Upper lobe of left lung (tissue), 6 donors: ENCODE results near the gene OFD1. TPM values are rescaled to one million over a fixed set of nuclear protein-coding genes. Genes with fewer than 3 reads are reported as not detected.
A peak's percentile ranks its signal among the peaks of the same experiment; 100 is the strongest.

Experiments used
- ATAC-seq, 2 donors: fragments of 200-7000 bp; cut with Tn5 transposase; one replicate each; pipeline ENCODE4 v1.9.1; 2022; ENCODE audit warnings: mild to moderate bottlenecking in 2 of 2, moderate library complexity in 2 of 2; ENCODE audit not compliant: low FRiP score in 2 of 2
- DNase-seq, 2 donors: peaks; one replicate each; pipeline ENCODE4 v3.0.0-alpha.2; 2019 to 2020
- H3K27ac ChIP-seq, 4 donors: fragments of 200-600 bp; sonication (generic); one replicate each; pipeline ENCODE4 v1.5.1; 2016 to 2019
- H3K27me3 ChIP-seq, 4 donors: fragments of 200-600 bp; sonication (generic); one replicate each; pipeline ENCODE4 v1.5.1; 2017 to 2019
- H3K36me3 ChIP-seq, 4 donors: fragments of 200-600 bp; sonication (generic); one replicate each; pipeline ENCODE4 v1.5.1; 2016 to 2019
- H3K4me1 ChIP-seq, 4 donors: fragments of 200-600 bp; sonication (generic); one replicate each; pipeline ENCODE4 v1.5.1; 2018 to 2019
- H3K4me3 ChIP-seq, 4 donors: fragments of 200-600 bp; sonication (generic); one replicate each; pipeline ENCODE4 v1.5.1; 2017 to 2019; ENCODE audit warnings: mild to moderate bottlenecking in 2 of 4, moderate library complexity in 1 of 4
- H3K9me3 ChIP-seq, 4 donors: fragments of 200-600 bp; sonication (generic); one replicate each; pipeline ENCODE4 v1.5.1; 2018 to 2019
- EP300 ChIP-seq, 4 donors: sonication (generic); formaldehyde crosslinking; IDR thresholded peaks; one replicate each; pipeline ENCODE4 v1.5.1; 2017; ENCODE audit warnings: antibody characterized with exemption in 4 of 4, control low read depth in 2 of 4
- POLR2A ChIP-seq, 4 donors: fragments of 450-650 bp; IDR thresholded peaks; one replicate each; pipeline ENCODE4 v1.5.1; 2016 to 2017; ENCODE audit warnings: antibody characterized with exemption in 4 of 4, mild to moderate bottlenecking in 2 of 4
- POLR2AphosphoS5 ChIP-seq, 2 donors: sonication (generic); formaldehyde crosslinking; IDR thresholded peaks; one replicate each; pipeline ENCODE4 v1.5.1; 2017; ENCODE audit warnings: antibody characterized with exemption in 2 of 2
- WGBS, 2 donors: methylation state at CpG; one replicate each; pipeline ENCODE4 v1.1.5; 2017 to 2018; 5-methylcytosine and 5-hydroxymethylcytosine counted together
- total RNA-seq, 6 donors: library from RNA; depleted of rRNA in 4 of 6; stranded (reverse); fragments of >200 nt in 4 of 6; gene quantifications; one replicate each; pipeline versions ENCODE4 v1.1.0 to v1.2.1, GENCODE V29; 2016 to 2021
- TF ChIP-seq, protein P1 (sequence below), 6 experiments: fragments of 450-650 bp in 4 of 6; fragments of 200-600 bp in 2 of 6; sonication (generic) in 2 of 6; IDR thresholded peaks; one replicate each; pipeline ENCODE4 v1.5.1; 2016 to 2019; ENCODE audit warnings: antibody characterized with exemption in 6 of 6
- donor health status: DM: no; HTN: no; CAD: no; lungs with moderate emphysema.
- donor health status: DM: no; HTN: yes; CAD: no; lungs with severe emphysema.

The OFD1 gene, protein sequence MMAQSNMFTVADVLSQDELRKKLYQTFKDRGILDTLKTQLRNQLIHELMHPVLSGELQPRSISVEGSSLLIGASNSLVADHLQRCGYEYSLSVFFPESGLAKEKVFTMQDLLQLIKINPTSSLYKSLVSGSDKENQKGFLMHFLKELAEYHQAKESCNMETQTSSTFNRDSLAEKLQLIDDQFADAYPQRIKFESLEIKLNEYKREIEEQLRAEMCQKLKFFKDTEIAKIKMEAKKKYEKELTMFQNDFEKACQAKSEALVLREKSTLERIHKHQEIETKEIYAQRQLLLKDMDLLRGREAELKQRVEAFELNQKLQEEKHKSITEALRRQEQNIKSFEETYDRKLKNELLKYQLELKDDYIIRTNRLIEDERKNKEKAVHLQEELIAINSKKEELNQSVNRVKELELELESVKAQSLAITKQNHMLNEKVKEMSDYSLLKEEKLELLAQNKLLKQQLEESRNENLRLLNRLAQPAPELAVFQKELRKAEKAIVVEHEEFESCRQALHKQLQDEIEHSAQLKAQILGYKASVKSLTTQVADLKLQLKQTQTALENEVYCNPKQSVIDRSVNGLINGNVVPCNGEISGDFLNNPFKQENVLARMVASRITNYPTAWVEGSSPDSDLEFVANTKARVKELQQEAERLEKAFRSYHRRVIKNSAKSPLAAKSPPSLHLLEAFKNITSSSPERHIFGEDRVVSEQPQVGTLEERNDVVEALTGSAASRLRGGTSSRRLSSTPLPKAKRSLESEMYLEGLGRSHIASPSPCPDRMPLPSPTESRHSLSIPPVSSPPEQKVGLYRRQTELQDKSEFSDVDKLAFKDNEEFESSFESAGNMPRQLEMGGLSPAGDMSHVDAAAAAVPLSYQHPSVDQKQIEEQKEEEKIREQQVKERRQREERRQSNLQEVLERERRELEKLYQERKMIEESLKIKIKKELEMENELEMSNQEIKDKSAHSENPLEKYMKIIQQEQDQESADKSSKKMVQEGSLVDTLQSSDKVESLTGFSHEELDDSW
- 10 to 100 TPM; 19.2 to 98.5 (median 37.0) TPM for total RNA-seq

DNA sequence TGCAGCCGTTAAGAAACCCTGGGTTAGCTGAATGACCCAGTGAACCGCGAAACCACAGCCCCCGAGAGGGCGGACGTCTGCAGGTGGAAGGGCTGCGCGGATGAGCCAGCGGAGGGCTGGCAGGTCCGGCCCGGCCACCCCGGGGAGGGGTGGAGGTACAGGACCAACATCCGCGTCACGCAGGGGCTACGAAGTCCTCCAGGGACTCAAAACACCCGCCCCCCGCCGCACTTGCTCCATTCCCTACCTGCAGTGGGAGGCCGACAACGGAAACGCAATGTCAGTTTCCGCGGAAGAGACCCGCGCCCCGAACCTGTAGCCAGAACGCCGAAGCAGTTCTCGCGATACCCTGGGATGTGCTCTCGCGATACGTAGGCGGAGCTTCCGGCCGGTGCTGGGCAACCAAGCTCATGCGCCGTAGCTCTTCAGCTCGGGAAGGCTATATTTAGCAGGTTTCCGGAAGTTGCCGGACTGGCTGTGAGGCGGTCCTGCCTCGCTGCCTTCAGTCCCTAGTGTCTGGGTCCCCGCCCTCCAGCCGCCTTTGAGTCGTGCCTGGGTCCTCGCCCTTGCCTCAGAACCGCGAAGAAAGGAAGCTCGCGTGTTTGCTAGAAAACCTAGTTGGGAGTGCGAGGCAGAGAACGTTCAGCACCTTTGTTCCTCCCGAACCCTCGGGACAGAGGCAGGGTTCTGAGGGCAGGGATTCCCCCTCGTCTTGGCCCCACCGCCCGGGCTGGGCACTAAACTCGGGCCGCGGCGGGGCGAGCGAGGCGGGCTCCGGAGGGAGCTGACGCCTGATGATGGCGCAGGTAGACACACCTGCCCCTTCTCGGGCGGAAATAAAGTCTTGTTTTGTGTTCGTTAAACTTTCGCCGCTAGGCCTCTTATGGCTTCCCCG lies at the start of gene OFD1, which contains the start of gene TRAPPC2:
Gene OFD1 (plus strand): TSS at position 471 of the 895 bp plus-strand sequence. CDS start 324 bp downstream, at position 795.
Gene TRAPPC2 (minus strand): TSS at position 343 of the 895 bp plus-strand sequence. CDS start 14,657 bp downstream, outside the sequence.
- Histone ChIP-seq H3K4me3 (peak within 1 kb of the TSS; percentile 48 to 76 (median 70)), H3K4me1 (peaks cover 0 to 17% (median 5%) of the 10 kb centered on the region in 4 donors), H3K27ac (peak within 1 kb of the TSS; percentile 85 to 92 (median 90)), H3K36me3 (peaks cover 0 to 6% (median 0%) of the 10 kb centered on the region in 4 donors), H3K9me3 (peaks cover 0 to 3% (median 0%) of the 10 kb centered on the region in 4 donors), H3K27me3 (no peaks in the 10 kb centered on the region)
- TF ChIP-seq, protein P1, sequence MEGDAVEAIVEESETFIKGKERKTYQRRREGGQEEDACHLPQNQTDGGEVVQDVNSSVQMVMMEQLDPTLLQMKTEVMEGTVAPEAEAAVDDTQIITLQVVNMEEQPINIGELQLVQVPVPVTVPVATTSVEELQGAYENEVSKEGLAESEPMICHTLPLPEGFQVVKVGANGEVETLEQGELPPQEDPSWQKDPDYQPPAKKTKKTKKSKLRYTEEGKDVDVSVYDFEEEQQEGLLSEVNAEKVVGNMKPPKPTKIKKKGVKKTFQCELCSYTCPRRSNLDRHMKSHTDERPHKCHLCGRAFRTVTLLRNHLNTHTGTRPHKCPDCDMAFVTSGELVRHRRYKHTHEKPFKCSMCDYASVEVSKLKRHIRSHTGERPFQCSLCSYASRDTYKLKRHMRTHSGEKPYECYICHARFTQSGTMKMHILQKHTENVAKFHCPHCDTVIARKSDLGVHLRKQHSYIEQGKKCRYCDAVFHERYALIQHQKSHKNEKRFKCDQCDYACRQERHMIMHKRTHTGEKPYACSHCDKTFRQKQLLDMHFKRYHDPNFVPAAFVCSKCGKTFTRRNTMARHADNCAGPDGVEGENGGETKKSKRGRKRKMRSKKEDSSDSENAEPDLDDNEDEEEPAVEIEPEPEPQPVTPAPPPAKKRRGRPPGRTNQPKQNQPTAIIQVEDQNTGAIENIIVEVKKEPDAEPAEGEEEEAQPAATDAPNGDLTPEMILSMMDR (IDR thresholded peaks at IDR 0.05), result peak in 1 of 6 experiments; percentile 27
- TF ChIP-seq POLR2A (IDR thresholded peaks at IDR 0.05) (peak in 3 of 4 donors; percentile 87 to 97 (median 95)), EP300 (IDR thresholded peaks at IDR 0.05) (no peak), POLR2AphosphoS5 (IDR thresholded peaks at IDR 0.05) (peak; percentile 85 to 98)
- 0 to 1% methylated on average over 1 to 70 of the region's 75 CpGs for WGBS, 2 donors
- peak; percentile 92 to 96 for DNase-seq
- ATAC-seq, result peak; percentile 99

DNA sequence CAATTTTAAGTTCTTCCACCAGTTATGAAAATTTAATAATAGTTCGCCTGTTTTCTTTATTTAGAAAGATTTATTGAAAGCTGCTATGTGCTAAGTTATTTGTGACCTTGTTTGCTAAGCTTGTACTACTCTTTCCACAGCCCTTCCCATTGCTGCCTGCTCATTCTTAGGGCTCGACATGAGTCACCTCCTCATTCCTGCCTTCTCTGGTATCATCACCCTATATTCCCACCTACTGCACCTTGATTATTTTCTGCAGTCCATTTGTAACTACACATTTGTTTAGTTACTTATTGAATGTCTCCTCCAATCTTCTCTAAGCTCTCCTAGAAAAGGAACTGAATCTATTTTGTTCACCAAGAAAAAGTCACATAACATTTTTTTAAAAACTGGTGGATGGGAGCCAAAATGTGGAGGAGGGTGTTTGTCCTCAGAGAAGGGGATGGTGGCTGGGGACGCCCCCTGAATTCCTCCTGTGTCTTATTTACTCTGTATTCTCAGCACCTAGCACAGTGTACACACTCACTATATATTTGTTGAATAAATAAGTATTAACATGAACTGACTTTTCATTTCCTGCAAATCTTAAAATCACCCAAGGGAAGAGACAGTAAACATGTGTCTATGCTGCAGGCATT lies 49.3 kb upstream of the OFD1 start:
- TF ChIP-seq EP300 (IDR thresholded peaks at IDR 0.05), result no peak
- no peak for TF ChIP-seq POLR2AphosphoS5 (IDR thresholded peaks at IDR 0.05)
- no peak for TF ChIP-seq POLR2A (IDR thresholded peaks at IDR 0.05)
- TF ChIP-seq, protein P1 (IDR thresholded peaks at IDR 0.05), result no peak
- no peak for ATAC-seq
- Histone ChIP-seq H3K4me3 (no peak overlapping the region), H3K9me3 (no peaks in the 10 kb centered on the region), H3K27me3 (no peaks in the 10 kb centered on the region), H3K36me3 (no peaks in the 10 kb centered on the region), H3K27ac (no peak overlapping the region), H3K4me1 (peaks cover 0 to 12% (median 0%) of the 10 kb centered on the region in 4 donors)
- WGBS, 2 donors, result 37 to 55% methylated on average over 3 of the region's 3 CpGs
- no peak for DNase-seq

DNA sequence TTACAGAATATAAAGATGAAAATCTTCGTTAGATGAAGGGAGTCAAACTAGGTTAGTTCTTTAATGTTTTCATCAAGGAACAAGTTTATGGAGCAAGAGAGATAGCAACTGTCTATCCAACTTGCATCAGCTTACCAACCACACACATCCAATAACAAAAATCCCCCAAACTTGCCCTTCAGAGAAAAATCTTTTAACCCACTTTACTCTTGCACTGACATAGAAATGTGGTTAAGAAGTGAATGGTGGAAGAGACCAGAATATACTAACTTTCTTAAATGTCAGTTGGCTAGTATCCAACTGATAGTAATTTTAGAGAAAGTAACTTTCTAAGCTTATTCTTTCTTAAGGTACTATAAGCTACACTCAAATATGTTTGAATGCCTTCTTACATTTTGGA lies 47.3 kb upstream of the OFD1 start:
- Histone ChIP-seq H3K4me3 (no peak overlapping the region), H3K36me3 (no peaks in the 10 kb centered on the region), H3K4me1 (peaks cover 0 to 29% (median 5%) of the 10 kb centered on the region in 4 donors), H3K27me3 (no peaks in the 10 kb centered on the region), H3K9me3 (no peaks in the 10 kb centered on the region), H3K27ac (no peak overlapping the region)
- 56 to 89% methylated on average over 1 of the region's 1 CpG for WGBS, 2 donors
- ATAC-seq (no peak), DNase-seq (no peak)
- TF ChIP-seq EP300 (IDR thresholded peaks at IDR 0.05), result no peak
- TF ChIP-seq POLR2AphosphoS5 (IDR thresholded peaks at IDR 0.05), result no peak
- TF ChIP-seq POLR2A (IDR thresholded peaks at IDR 0.05), result no peak
- TF ChIP-seq, protein P1 (IDR thresholded peaks at IDR 0.05), result no peak
